Right lobe of liver (tissue), 6 donors: ENCODE measurements around the gene ZIC5. TPM values are rescaled to one million over a fixed set of nuclear protein-coding genes. Genes with fewer than 3 reads are reported as not detected.

Experiments used
- ATAC-seq, 4 donors: fragments of 200-7000 bp; cut with Tn5 transposase; one replicate each; pipeline ENCODE4 v1.9.1; 2020; ENCODE audit warnings: mild to moderate bottlenecking in 4 of 4, moderate library complexity in 4 of 4
- DNase-seq, 3 donors: peaks; one replicate each; pipeline ENCODE4 v3.0.0-alpha.2; 2020
- H3K27ac ChIP-seq, 3 donors: fragments of 200-600 bp; one replicate each; pipeline ENCODE4 v1.8.0; 2022
- H3K27me3 ChIP-seq, 2 donors: fragments of 200-600 bp; one replicate each; pipeline ENCODE4 v1.8.0; 2022
- H3K36me3 ChIP-seq, 4 donors: fragments of 200-600 bp; sonication (generic) in 1 of 4; one replicate each; pipeline versions ENCODE4 v1.5.1 to v1.8.0; 2017 to 2022; ENCODE audit warnings: control low read depth in 1 of 4
- H3K4me1 ChIP-seq, 4 donors: fragments of 200-600 bp; sonication (generic) in 1 of 4; one replicate each; pipeline versions ENCODE4 v1.5.1 to v1.8.0; 2017 to 2022; ENCODE audit warnings: control low read depth in 1 of 4
- H3K4me3 ChIP-seq, 3 donors: fragments of 200-600 bp; one replicate each; pipeline ENCODE4 v1.8.0; 2022
- H3K9me3 ChIP-seq, 4 donors: fragments of 200-600 bp; sonication (generic) in 1 of 4; one replicate each; pipeline versions ENCODE4 v1.5.1 to v1.8.0; 2017 to 2022; ENCODE audit warnings: control low read depth in 1 of 4
- CTCF ChIP-seq, 4 donors: fragments of 200-600 bp in 3 of 4; fragments of 450-650 bp in 1 of 4; IDR thresholded peaks; one replicate each; pipeline versions ENCODE4 v1.5.1 to v1.8.0; 2016 to 2022; ENCODE audit warnings: antibody characterized with exemption in 4 of 4, mild to moderate bottlenecking in 2 of 4
- POLR2A ChIP-seq: fragments of 450-650 bp; IDR thresholded peaks from one replicate; pipeline ENCODE4 v1.6.1; 2017; ENCODE audit warnings: antibody characterized with exemption, mild to moderate bottlenecking
- WGBS: methylation state at CpG from one replicate; pipeline ENCODE4 v1.1.6; 2018; ENCODE audit warnings: low coverage, low lambda C conversion rate; ENCODE audit not compliant: insufficient coverage; ENCODE audit errors: missing lambda C conversion rate; 5-methylcytosine and 5-hydroxymethylcytosine counted together
- intact Hi-C, 2 donors: fragments of 100-400 bp; cut with DNase I; formaldehyde crosslinking; loops; one replicate each; pipeline versions ENCODE4 v1.11.2 to v1.14.1; 2022
- total RNA-seq, 6 experiments: library from RNA; depleted of rRNA in 2 of 6; stranded (reverse); fragments of >200 nt in 2 of 6; fragmentation: NEBNext Ultra II Directional in 3 of 6; extraction: Animal tissue kit (Norgen Biotek cat#: 25700) in 3 of 6; gene quantifications; one replicate each; pipeline versions ENCODE4 v1.1.0 to v1.2.4, GENCODE V29; 2016 to 2023
- donor health status: DM: no; HTN: yes; CAD: no.
- donor health status: DM: no; HTN: no; CAD: no.
- donor health status: DM: no; HTN: no; CAD: no.
- donor health status: DM: no; HTN: yes; CAD: no.
- donor health status: DM: no; HTN: yes; CAD: no.

Gene ZIC5
- total RNA-seq, 6 experiments from 2014 or later = not detected

- intact Hi-C loops = no loop called here
- TF ChIP-seq POLR2A = no peak
- TF ChIP-seq CTCF (IDR thresholded peaks at IDR 0.05) = no peak
- Histone ChIP-seq H3K4me3 (no peak overlapping the region), H3K4me1 (peaks cover 0 to 18% (median 8%) of the 10 kb centered on the region in 4 donors), H3K27ac (no peak overlapping the region), H3K9me3 (no peaks in the 10 kb centered on the region), H3K27me3 (peaks cover 4 to 73% of the 10 kb centered on the region in 2 donors), H3K36me3 (no peaks in the 10 kb centered on the region)
- DNase-seq (no peak), ATAC-seq (no peak)
- 25% methylated on average over 31 of the region's 35 CpGs for WGBS
Measured at GRCh38 chr13:99958406-99959126, 13.0 kb downstream of the ZIC5 start.

- Histone ChIP-seq H3K27ac (no peak overlapping the region), H3K27me3 (peaks cover 4 to 57% of the 10 kb centered on the region in 2 donors), H3K36me3 (no peaks in the 10 kb centered on the region), H3K4me1 (peaks cover 0 to 21% (median 9%) of the 10 kb centered on the region in 4 donors), H3K4me3 (no peak overlapping the region), H3K9me3 (no peaks in the 10 kb centered on the region)
- intact Hi-C loops = no loop called here
- DNase-seq (no peak), ATAC-seq (peak; percentile 23 to 44 (median 34))
- under 1% methylated on average over 38 of the region's 68 CpGs for WGBS
- TF ChIP-seq CTCF (IDR thresholded peaks at IDR 0.05) (no peak), POLR2A (no peak)
Measured at GRCh38 chr13:99956473-99957349, 14.9 kb downstream of the ZIC5 start.

GRCh38 chr13:99955747-99956472 is 15.7 kb downstream of the ZIC5 start:
- DNase-seq (no peak), ATAC-seq (peak; percentile 4 to 51 (median 29))
- H3K9me3 ChIP-seq = no peaks in the 10 kb centered on the region
- H3K4me1 ChIP-seq = peaks cover 0 to 21% (median 9%) of the 10 kb centered on the region in 4 donors
- intact Hi-C loops = no loop called here
- no peak overlapping the region for H3K27ac ChIP-seq
- no peak for TF ChIP-seq POLR2A
- no peak for TF ChIP-seq CTCF (IDR thresholded peaks at IDR 0.05)
- no peaks in the 10 kb centered on the region for H3K36me3 ChIP-seq
- WGBS = 19% methylated on average over 24 of the region's 57 CpGs
- H3K27me3 ChIP-seq = peaks cover 4 to 50% of the 10 kb centered on the region in 2 donors
- no peak overlapping the region for H3K4me3 ChIP-seq

GRCh38 chr13:99955107-99955746 is 16.3 kb downstream of the ZIC5 start:
- no peaks in the 10 kb centered on the region for H3K9me3 ChIP-seq
- H3K27me3 ChIP-seq = peaks cover 4 to 45% of the 10 kb centered on the region in 2 donors
- no peak for TF ChIP-seq POLR2A
- TF ChIP-seq CTCF (IDR thresholded peaks at IDR 0.05) = no peak
- intact Hi-C loops = no loop called here
- WGBS = 46% methylated on average over 3 of the region's 21 CpGs
- DNase-seq = no peak
- peak in 1 of 4 donors; percentile 3 for ATAC-seq
- no peaks in the 10 kb centered on the region for H3K36me3 ChIP-seq
- H3K4me1 ChIP-seq = peaks cover 0 to 21% (median 9%) of the 10 kb centered on the region in 4 donors
- no peak overlapping the region for H3K27ac ChIP-seq
- no peak overlapping the region for H3K4me3 ChIP-seq
